Measurements from ENCODE around the gene KRT9.
"Not testable (repeated sequence)": the region's sequence is repeated elsewhere in the genome, so short reads cannot be mapped to it uniquely, and the experiment has no call there.

Gene KRT9

DNA sequence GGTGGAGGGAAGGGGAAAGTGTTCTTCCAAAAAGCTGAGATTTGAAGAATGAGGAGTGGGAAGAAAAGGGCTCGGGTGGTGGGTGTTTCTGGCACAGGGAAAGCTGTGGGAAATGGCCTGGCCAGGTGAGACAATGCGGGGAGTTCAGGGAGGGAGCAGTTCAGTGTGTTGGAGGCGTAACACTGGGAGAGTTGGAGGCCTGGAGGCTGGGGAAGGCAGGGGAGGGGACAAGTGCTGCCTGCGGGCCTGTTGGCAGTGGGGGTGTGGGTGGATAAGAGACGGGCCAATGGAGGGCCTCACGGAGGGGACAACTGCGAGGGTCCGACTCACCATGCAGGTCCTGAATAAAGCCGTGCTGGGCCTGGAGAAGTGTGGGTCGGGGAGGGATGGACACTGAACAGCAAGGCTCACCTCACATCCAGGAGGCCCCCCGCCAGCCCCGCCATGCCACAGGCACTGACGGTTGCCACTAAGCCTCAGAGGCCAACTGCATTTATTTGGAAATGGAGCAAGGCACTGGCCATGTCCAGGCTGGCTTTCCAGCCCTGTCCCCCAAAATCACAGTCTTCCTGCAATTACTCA, 25.9 kb downstream of the KRT9 start:
- no peak for DNase-seq (ENCODE audit: low read depth)

DNA sequence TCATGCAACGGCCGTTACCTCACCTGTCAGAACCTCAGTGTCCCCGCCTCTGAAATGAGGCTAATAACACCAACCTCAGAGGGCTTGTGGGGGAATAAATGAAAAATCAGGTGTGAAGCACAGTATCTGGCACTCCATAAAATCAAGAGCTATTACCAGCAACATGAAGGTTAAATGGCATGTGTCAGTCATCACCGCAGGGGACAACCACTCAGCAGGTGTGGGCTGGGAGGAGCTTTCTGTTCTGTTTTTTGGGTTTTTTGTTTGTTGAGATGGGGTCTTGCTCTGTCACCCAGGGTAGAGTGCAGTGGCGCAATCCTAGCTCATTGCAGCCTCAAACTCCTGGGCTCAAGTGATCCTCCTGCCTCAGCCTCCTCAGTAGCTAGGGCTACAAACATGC, 26.9 kb downstream of the KRT9 start:
- no peak for DNase-seq (ENCODE audit: low read depth)

DNA sequence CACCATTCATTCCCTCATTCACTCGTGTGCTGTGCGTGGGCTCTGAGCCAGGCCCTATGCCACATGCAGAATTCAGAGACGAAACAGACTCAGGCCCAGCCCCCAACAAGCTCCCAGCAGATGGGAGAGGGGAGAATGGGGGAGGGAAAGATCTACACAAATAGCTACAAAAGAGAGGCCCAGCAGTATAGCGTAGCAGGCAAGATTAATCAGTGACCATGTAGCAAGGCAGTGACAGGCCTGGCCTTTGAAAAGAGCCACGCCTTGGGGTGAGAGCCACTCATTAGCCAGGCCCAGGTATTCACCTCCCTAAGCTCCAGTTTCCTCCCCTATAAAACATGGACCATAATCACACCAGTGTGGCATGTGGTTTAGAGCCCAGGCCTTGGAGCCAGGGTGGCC, 27.4 kb downstream of the KRT9 start:
- no peak for DNase-seq (ENCODE audit: low read depth)

DNA sequence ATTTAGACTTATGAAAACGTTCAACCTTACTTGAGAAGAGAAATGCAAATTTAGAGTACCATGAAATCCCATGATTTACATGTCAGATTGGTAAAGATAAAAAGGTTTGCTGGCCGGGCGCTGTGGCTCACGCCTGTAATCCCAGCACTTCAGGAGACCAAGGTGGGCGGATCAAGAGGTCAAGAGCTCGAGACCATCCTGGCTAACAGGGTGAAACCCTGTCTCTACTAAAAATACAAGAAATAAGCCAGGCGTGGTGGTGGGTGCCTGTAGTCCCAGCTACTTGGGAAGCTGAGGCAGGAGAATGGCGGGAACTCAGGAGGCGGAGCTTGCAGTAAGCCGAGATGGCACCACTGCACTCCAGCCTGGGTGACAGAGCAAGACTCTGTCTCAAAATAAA, 29.1 kb downstream of the KRT9 start:
- DNase-seq (ENCODE audit: low read depth), result not testable (repeated sequence)

DNA sequence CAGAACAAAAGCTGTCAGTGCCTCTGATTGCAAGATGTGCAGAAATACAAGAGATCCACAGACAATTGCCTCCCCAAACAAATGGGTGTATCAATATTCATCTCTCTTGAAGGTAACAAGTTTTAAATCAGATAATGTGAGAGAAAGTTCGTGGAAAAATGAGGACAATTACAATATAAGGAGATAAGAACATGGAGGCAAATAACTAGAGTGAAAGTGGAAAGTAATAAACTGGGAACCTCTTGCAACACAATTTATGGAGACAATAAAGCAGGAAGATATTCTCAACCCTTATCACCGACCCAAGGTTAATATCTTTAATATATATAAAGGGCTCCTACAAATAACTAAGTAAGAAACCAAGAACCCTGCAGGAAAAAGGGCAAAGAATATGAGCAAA, 29.5 kb downstream of the KRT9 start:
- no peak for DNase-seq (ENCODE audit: low read depth)

DNA sequence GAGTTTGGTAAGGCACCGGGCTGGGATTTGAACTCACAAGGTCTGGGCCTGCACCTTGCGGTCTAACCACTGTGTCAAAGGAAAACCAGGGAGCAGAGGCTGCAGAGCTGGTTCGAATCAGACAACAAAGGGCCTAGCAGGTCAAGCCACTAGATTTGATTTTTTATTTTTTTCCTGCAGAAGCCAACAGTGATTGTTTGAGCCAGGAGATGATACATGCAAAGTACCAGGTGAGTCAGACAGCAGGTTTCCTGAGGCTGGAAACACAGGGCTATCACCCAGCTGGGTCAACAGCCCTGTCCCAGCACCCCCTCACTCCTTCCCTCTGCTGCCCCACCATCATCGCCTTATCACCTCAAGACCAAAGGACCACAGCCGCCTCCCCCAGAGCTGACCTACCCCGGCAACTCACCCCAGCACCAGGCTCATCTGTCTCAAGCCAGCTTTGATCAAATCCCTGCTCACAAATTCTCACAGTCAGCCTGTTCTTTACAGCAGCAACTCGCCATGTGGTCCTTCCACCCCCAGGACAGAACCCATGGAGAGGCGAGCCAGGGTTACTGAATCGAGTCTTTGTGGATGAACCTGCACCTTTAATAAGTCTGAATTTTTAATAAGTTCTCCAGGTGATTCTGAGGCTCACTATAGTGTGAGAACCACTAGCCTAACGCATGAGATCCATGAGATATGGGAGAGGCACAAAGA, 30.8 kb downstream of the KRT9 start:
- DNase-seq (ENCODE audit: low read depth), result no peak

DNA sequence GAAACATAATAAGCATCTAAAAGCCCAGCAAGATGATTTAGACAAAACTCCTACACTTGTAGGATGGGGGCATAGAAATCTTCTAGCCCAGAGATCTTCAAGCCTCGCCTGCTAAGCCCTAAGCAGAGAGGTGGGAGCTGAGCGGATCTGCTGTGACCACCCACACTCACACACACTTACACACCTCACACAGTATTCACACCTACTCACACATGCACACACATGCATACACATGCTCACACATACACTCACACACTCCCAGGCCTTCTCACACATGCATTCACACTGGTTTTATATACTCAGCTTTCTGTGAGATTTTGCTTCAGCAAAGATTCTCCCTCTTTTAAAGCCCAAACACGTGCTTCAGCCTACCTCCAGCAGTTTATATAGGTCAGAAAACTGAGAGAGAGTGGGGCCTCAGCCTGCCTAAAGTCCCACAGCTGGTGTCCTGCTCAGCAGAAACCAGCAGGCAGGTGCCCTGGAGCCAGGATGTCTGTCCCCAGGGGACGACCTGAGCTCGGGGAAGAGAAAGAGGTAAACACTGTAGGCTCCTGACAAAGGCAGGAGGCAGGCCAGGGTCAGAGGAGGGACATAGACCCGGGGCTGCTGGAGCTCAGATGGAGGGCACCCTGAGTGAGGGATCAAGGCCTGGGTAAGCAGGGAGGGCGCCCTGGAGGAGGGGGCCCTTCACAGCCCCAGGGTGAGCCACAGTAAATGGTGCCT, 31.7 kb downstream of the KRT9 start:
- no peak for DNase-seq (ENCODE audit: low read depth)

DNA sequence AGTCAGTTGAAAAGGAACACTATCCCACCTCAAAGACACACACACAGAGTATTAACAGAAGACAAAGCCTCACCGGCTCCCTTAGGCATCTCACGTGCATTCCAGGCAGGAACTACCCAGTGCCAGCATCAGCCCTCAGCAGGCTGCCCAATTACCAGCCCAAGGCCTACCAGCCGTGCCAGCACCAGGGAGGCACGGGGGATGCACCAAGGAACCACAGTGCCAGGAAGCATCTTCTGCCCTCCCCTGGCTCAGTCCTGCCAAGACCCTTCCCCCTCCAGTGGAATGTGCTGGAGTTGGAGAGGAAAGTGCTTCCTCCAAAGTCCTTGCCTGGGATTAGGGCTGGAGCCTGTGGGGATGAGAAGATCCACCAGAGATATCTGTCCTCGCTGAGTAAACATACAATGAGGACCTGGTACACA, 32.8 kb downstream of the KRT9 start:
- DNase-seq (ENCODE audit: low read depth), result peak; percentile 63

DNA sequence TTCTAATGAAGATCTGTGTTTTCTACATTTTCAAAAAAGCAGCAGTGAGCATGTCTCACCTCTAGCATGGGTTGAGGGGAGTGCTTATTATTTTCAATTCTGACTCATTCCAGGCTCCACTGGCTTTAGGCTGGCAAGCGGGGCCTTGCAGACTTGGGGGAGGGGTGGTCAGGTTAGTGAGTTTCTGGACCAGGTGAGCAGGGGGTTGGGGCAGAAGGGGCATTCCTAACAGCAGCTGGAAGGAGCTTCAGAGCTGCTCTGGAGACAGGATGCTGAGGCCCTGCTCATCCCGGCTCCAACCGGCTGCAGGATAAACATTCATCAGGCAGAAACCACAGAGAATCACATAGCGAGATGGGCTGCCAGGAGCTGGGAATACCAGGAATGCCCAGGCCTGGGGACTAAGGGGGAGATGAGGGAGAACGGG, 33.3 kb downstream of the KRT9 start:
- peak; percentile 83 for DNase-seq (ENCODE audit: low read depth)

DNA sequence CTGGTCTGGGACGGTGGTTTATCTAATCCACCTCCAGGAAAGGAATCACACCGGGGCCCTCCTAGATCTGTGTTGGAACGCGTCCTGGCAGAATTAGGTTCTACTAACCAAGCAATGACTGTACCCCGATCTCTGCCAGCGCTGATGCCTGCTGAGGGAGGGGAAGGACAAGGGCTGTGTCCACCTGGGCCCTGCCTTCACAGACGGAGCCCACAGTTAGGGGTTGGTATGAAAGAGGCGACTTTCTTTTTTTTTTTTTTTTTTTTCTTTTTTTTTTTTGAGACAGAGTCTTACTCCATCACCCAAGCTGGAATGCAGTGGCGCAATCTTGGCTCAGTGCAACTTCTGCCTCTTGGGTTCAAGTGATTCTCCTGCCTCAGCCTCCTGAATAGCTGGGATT, 33.9 kb downstream of the KRT9 start:
- DNase-seq (ENCODE audit: low read depth), result peak; percentile 62

DNA sequence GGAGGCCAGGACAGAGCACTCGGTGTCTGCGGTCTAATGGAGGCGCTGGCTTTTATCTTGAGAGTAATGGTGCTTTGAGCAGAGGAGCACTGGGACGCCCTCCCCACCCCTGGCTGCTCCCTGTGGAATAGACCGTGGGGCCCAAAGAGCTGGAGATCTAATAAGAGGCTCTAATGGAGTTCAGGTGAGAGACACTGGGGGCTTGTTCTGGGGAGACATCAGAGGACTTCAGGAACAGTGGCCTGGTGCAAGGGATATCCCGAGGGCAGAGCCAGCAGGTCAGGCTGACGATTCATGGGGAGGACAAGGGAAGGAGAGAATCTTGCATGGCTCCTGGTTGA, 34.3 kb downstream of the KRT9 start:
- DNase-seq (ENCODE audit: low read depth), result no peak

DNA sequence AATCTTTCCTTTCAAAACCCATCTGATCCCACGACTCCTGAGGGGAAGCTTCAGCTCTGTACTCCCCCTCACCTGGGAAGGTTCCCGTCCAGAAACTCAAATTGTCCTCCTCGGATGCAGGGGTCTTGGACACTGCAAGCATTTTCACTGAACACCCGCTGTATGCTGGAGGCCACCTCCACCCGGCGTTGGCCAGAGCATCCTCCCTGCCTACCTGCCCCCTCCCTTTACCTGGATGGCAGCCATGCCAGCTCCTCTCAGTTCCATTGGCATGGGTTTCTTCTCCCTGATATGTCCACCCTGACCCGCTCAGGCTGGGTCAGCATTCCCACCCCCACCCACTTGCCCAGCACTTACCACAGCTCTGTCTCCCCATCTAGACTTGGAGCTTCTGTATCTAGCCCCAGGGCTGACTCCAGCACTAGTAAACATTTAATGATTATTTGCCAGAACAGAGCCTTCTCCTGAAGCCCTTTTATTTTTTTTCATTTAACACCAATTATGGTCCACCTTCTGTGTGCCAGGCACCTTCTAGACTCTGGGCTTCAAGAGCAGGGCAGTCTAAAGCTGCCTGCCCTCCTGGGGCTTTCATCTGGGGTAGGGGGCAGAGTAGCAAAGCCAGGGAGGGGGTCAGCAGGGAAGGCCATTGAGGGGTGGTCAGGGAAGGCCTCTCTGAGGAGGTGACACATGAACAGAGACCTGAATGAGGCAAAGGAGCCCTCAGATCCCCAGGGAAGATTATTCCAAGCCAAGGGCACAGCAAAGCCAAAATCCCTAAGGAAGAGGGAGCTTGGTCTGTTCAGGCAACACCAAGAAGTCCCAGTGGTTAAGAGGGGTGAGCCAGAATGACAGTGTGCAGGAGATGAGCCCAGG, 34.9 kb downstream of the KRT9 start:
- no peak for DNase-seq (ENCODE audit: low read depth)

DNA sequence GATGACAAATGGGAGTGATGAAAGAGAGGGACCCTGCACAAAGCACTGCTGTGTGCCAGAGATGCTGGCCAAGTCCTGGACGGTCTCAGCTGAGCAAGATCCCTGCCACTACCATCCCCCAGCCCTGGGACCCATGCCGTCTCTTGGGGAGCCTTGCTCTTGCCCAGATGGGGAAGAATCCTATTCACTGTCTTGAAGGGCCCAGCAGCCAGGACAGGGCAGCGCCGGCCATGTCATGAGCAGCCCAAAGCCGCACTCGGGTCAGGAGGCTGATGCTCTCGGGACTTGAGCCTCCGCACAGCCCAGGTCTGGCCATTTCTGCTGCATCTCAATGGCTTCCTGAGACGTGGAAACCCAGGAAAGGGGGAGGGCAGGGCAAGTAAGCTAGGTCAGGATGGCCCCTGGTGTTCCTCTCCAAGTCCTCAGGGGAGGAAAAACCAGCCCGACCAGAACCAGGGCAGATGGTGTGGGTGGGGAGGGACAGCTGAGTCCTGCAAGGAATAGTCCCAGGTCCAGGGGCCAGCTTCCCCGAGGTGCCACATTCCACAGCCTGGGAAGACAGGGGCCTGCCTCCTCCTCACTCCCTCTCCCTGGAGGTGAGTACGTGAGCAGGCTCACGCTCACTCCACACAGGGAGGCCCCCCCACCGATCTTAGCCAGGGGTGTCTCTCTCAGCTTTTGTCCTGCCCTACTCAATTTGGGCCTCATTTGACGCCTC, 35.9 kb downstream of the KRT9 start:
- no peak for DNase-seq (ENCODE audit: low read depth)

DNA sequence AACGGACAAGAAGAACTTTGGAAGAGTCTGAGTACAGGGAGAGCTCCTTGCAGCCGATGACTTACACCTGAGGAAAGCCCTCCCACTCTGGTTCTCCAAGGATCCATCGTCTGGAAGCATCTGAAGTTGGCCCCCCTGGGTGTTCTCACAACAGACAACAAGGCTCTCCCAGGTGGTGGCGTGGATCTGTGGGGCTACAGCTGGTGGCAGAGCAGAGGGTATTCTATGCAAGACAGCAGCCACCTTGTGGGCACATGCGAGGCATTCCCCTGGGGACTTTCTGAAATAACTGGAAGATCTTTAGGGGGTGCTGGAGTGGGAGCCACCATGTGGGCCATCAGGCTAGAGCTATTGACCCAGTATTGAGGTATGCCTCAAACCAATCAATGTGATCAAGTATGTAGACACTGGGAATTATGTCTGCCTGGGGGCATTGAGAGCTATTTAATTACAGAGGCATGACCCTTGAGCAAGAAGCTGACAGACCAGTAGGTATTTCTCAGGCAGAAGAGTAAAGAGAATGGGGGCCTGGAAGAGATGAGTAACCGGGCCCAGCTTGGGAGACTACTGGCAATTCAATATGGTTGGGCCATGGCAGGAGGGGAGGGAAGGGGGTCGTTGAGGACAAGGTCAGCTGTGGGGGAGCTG, 36.8 kb downstream of the KRT9 start:
- no peak for DNase-seq (ENCODE audit: low read depth)

DNA sequence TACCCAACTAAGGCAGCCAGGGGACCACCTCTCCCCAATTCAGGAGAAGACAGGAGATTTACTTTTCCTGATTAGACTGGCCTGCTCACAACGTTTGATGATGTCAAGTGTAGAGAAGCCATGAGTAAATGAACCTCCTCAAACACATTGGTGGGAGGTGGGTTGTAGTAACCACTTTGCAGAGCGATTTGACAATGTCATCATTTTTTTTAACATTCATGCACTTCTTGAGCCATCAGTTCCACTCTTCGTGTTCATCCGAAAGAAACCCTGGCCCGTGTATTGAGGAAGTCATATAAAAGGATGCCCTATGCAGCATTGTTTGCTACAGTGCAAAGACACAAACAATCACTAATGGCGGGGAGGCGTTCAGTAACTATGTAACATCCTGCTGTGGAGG, 38.2 kb downstream of the KRT9 start:
- no peak for DNase-seq (ENCODE audit: low read depth)

DNA sequence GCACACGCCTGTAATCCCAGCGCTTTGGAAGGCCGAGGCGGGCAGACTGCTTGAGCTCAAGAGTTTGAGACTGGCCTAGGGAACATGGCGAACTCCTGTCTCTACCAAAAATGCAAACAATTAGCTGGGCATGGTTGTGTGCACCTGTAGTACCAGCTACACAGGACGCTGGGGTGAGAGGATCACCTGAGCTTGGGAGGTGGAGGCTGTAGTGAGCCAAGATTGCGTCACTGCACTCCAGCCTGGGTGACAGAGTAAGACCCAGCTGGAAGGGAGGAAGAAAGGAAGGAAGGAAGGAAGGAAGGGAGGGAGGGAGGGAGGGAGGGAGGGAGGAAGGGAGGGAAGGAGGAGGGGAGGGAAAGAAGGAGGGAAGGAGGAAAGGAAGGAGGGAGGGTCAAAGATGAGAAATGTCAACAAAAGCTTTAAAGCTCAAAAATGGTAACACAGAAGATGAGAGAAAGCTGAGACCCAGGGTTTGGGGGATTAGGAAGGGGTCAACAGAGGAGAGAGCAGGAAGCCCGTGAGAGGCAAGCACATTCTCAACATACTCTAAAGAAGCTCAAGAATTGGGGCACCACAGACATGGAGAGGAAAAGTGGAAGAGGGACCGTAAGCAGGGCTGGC, 38.8 kb downstream of the KRT9 start:
- no peak for DNase-seq (ENCODE audit: low read depth)

DNA sequence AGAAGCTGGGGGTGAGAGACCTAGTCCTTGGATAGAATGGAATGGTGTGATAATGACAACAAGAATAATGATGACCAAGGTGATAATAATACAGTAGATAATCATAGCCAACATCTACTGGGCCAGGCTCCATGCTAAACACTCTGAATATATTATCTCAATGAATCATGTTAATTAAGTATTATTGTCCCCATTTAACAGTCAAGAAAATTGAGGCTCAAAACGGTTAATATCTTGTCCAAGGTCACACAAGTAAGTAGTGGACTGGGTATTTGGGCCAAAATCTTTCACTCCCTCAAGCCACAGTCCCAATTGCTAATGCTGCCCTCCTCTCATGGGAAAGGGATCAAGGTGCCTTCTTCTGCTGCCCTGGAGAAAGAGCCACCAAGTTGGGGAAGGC, 39.9 kb downstream of the KRT9 start:
- no peak for DNase-seq (ENCODE audit: low read depth)

DNA sequence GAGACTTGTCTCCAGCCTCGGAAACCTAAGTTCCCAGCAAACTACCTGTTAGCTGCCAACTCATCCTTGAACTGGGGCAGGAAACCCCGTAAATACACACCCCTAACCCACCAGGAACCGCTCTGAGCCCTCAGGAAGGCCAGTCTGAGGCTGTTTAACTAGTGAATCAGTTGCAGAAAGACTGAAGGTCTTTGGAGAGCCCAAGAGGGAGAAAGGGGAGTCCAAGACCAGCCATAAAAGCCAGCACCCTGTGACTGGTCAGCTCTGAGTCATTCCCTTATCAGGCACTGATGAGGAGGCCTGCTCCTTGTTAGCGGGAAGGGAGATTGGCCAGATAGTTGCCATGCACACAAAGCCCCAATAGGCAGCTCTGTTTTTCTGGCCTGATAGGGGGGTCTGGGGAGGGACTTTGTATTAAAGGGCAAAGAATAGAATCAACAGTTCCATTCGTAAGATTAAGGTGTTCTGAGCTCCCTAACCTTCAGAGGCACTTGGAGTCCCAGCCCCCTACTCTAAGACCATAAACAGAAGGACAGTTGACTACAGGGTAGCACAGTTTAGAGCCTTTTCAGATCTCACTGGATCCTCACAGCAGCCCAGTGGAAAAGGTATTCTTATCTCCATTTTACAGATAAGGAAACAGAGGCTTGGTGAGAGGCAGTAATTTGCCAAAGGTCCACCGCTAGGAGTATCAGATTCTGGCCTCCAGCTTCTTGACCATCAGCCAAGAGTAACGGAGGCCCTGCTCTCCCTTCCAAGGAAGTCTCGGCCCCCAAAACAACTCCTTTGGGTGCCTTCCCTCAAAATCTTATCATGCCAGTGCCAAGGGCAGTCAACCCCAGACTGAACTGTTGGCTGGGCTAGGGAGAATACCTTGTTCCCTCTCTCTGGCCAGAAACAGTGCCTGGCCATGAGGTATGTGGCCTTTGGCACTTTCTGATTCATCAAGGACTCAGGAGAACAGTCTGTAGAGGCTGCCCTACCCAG, 41.5 kb downstream of the KRT9 start:
- DNase-seq (ENCODE audit: low read depth), result peak; percentile 97

DNA sequence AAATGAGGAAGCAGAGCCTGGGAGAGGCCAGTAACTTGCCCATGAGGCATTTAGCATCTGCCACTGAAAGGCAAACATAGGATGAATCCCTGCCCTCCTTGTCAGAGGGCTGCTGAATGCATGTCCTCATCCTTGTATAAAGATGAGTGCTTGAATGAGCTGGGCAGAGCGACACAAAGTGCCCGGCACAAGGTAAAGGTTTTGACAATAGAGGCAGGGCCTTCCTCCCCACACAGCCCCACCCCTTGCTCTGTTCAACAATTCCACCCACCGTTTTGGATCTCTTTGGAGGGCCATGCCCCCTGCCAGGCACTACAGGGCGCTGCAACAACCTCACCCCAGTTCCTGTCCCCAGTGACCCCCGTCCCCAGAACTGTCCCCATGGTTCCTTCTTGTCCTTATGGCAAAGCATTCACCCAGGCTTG, 42.4 kb downstream of the KRT9 start:
- DNase-seq (ENCODE audit: low read depth), result peak; percentile 23

DNA sequence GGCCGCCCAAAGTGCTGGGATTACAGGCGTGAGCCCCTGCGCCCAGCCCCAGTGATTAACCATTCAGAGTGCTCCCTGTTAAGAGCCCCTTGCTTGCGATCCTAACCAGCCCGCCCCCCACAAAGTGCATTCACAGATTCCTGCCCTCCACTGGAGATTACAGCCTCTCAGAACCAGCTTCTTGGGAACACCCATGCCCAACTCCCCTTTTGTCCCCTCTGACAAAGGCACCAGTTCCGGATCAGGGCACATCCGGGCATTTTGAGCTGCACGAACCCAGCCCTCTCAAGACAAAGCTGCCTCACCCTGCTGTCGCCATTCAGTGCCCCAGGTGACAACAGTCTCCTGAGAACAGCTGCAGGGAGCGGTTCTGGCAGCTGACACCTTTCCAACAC, 42.9 kb downstream of the KRT9 start:
- no peak for DNase-seq (ENCODE audit: low read depth)

Measured in EH (cell line).